GM06990 (cell line): ENCODE measurements around the gene PANX3.

Experiments
- DNase-seq: peaks from one replicate; pipeline ENCODE4 v3.0.0-alpha.2; 2011; ENCODE audit not compliant: insufficient read length; ENCODE audit errors: extremely low read depth
- H3K27me3 ChIP-seq: replicated peaks from 2 replicates; pipeline ENCODE4 v1.6.0; 2011; ENCODE audit warnings: low read length; ENCODE audit not compliant: control insufficient read depth, insufficient read depth
- H3K36me3 ChIP-seq: 2 replicates; pipeline ENCODE4 v1.5.1; 2011; ENCODE audit warnings: low read length; ENCODE audit not compliant: control insufficient read depth, insufficient read depth
- H3K4me3 ChIP-seq: replicated peaks from 2 replicates; pipeline ENCODE4 v1.5.1; 2011; ENCODE audit warnings: low read depth, mild to moderate bottlenecking, control low read depth, low read length
- TF ChIP-seq, protein P1 (sequence below): IDR thresholded peaks from 2 replicates; pipeline ENCODE4 v1.5.1; 2011; ENCODE audit warnings: low read length, control low read depth, mild to moderate bottlenecking, inconsistent platforms; ENCODE audit not compliant: insufficient read depth, poor library complexity, severe bottlenecking

The PANX3 gene

DNA sequence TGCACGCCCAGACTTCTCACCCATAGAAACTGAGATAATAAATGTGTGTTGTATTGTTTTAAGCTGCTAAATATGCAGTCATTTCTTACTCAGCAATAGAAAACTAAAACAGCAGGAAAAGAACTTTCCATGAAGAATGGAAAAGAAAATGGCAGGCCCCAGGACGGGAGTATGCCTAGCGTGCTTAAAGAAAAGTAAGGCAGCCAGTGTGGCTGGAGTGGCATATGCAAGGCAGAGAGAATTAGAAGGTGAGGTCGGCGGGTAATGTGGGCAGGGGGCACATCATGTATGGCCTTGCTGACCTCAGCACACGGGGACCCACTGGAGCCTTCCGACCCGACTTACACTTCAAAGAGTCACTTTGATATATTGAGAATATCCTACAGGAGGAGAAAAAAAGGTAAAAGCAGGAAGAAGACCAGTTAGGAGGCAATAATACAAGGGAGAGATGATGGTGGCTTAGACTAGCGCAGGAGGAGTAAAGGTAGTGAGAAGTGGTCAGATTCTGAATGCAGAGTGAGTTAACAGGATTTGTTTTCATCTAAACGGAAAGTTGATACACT is 31.9 kb downstream of the PANX3 start:
- TF ChIP-seq, protein P1, sequence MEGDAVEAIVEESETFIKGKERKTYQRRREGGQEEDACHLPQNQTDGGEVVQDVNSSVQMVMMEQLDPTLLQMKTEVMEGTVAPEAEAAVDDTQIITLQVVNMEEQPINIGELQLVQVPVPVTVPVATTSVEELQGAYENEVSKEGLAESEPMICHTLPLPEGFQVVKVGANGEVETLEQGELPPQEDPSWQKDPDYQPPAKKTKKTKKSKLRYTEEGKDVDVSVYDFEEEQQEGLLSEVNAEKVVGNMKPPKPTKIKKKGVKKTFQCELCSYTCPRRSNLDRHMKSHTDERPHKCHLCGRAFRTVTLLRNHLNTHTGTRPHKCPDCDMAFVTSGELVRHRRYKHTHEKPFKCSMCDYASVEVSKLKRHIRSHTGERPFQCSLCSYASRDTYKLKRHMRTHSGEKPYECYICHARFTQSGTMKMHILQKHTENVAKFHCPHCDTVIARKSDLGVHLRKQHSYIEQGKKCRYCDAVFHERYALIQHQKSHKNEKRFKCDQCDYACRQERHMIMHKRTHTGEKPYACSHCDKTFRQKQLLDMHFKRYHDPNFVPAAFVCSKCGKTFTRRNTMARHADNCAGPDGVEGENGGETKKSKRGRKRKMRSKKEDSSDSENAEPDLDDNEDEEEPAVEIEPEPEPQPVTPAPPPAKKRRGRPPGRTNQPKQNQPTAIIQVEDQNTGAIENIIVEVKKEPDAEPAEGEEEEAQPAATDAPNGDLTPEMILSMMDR = no peak
- H3K36me3 ChIP-seq = peaks cover 9% of the 10 kb centered on the region
- no peak overlapping the region for H3K4me3 ChIP-seq
- H3K27me3 ChIP-seq = no peaks in the 10 kb centered on the region
- no peak for DNase-seq

DNA sequence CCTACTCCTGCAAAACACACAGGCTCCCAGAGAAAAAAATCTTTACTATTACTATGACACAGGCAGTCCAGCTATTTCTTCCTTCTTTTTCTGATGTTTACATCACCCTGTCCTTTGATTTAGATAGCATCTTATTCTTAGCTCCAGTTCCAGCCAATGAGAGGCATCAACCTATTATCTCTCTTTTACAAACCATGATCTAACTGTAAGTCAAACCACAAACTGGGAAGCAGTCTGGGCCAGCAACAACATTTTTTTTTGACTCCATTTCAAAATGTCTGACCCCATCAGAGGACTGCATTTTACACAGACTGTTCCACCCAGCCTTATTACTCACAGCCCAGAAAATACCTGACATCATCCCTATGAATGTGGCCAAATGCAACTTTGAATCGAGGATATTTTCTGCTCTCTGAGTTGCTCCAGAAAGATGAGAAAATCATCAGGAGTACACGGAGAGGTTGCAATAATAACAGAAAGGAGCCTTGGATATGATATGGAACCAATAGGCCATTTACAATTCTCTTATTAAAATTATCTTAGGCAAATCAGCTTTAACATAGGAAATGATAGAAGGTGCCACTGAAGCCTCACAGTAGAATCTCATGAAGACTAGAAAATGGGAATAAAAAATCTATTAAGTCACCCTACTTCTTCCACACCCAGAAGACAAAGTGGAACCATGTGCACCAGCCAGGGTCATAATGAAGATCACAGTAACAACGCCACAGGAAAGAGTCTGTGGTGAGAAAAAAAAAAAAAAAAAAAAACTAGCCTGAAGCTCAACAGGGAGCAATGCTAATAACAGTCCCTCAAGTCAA is 32.6 kb downstream of the PANX3 start:
- Histone ChIP-seq H3K4me3 (no peak overlapping the region), H3K36me3 (peaks cover 6% of the 10 kb centered on the region; the same call in 1 of the 2 replicates), H3K27me3 (no peaks in the 10 kb centered on the region)
- TF ChIP-seq, protein P1 = no peak
- DNase-seq = no peak

DNA sequence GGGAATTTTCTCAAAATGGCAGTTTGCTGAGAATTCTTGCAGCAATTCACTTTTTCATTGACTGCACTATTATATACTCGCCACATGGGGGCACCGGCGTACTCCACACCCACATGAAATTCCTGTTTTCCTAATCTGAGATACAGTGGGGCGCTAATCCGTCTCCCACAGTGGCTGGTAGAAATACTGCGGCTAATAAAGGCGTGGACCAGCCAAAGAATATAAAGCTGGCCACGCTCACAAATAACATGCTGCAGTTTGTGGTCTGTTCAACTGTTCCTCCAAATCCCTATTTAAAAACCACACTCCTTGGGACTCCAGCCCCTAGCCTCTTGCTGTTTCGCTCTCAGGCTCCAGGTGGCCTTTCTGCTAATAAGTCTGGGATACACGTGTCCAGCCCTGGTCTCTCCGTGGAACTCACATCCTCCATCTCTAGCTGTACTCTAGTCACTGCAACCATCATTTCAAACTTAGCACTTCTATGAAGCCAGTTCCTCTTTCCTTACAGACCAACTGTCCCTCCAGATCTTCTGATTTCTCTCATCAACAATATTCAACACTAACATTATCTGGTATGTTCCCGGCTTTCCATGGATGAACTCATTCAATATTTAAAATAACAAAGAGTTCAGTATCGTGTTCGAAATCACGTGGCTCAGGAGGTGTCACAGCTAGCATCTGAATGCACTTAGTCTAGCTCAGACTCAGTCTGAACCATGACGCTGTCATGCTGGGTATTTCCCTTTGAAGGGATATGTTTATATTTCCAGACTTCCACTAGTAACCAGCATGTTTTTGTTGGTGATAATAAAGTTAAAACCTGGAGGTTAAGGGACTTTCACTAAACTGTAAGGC is 33.4 kb downstream of the PANX3 start:
- Histone ChIP-seq H3K4me3 (no peak overlapping the region), H3K36me3 (0 out of 2 replicates have a peak, but pooled peaks cover 2% of the 10 kb centered on the region), H3K27me3 (no peaks in the 10 kb centered on the region)
- TF ChIP-seq, protein P1 = peak; percentile 73
- no peak for DNase-seq

DNA sequence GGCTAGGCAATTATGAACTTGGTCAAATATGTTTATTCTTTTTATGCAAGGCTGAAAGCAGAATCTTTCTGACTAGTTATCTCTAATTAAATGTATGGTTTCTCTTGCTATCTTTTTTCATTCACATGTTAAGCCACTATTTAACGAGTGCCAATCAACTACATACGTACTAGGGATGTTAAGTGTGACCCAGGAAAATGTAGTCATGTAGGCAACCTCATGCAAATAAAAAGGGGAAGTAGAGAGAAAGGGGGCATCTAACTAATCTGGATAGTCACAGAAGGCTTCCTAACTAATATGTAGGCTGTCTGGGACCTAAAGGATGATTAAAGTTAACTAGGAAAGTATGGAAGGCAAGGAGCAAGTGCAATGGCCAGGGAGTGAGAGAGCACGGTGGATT is 34.9 kb downstream of the PANX3 start:
- Histone ChIP-seq H3K27me3 (no peaks in the 10 kb centered on the region), H3K36me3 (no peaks in the 10 kb centered on the region), H3K4me3 (no peak overlapping the region)
- TF ChIP-seq, protein P1 = no peak
- peak; percentile 12 for DNase-seq

DNA sequence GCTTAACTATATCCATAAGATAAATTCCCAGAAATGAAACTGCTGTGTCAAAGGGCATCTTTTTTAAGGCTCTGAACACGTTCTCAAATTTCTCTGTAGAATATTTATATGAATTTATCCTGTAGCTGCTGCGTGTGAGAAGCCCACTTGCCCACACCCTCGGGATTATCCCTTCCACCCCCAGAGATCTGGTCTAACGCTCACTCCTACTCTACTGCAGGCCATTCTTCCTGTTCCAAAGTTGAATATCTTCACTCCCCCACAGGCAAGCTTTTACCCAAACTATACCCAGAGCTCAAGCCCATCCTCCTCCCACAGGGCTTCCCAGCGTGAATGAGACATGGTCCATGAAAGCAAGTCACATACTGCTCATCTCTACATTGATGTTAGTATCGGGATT is 37.4 kb downstream of the PANX3 start:
- DNase-seq = no peak
- no peak overlapping the region for H3K4me3 ChIP-seq
- no peaks in the 10 kb centered on the region for H3K36me3 ChIP-seq
- TF ChIP-seq, protein P1 = no peak
- no peaks in the 10 kb centered on the region for H3K27me3 ChIP-seq
